ENCODE measurements around the gene LPCAT1.

LPCAT1 gene

DNA sequence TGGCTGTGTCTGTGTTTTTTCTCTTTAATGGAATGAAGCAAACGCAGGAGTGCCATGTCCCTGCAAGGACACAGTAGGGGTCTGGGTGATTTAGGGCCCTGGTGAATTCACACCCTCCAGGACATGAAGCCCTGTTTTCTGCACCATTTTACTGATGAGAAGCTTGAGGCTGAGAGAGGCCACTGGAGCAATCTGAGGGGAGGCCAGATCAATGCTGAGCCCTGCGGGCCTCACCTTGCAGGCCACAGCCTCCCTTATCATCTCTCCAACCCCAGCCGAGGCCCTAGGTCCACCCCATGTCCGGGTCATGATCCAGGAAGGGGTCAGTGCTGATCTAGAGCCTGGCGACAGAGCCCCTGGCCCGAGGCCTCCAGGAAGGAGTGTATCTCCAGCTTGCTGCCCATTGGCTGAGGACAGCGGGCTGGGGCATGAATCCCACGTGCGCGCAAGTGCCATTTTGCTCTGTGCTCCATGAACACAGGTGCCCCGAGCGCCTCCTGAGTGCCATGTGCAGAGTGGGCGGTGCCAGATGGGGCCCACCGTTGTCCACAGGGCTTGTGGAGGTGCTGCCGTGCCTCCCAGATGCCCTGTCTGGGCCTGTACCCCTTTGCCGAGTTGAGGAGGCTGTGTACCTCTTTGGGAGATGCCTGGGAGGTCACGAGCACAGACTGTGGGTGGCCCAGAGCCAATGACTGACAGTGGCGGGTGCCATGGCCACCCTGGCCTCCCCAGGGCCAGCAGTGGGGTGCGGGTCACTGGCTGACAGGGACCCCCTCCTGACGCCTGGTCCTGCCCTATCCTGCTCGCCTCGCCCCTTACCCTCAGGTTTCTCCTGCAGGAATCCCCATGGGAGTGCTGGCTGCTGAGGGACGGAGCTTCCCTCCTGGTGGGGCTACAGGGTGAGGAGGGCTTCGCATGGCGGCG lies 32.3 kb upstream of the LPCAT1 start:
- DNase-seq = no peak

DNA sequence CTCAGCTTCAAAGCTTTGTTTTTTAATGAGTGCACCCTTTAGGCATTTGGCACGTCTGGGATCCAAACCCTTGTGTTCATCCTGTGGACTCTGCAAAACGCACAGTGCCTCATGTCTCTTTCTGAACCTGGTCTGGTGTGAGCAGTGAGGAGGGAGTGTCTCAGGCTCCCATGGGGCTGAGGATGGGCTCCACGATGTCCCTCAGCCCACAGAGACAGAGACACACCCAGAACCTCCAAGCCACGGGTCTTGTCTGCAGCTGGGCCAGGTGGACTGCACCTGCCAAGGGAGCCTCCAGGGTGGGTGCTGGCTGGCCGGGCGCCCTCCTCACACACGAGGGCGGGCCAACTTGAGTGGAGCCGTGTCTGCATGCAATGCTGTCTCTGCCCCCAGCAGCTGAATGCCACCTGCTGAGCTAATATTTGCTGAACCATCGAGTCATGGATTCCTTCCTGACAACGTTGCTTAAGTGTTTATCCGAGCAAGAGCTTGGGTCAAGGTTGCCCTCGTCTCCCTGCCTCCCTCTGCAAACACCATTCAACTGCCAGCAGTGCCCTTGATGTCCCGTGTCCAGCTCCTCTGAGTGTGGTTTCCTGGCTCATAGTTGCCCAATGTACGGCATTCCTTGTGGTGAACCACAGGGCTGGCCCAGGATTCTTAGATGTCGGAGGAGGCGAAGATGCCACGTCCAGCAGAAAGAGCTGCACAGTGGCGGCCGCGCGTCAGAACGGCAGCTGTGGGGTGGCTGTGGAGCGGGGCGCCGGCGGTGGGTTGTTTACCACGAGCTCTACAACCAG lies 31.4 kb upstream of the LPCAT1 start:
- DNase-seq = no peak

DNA sequence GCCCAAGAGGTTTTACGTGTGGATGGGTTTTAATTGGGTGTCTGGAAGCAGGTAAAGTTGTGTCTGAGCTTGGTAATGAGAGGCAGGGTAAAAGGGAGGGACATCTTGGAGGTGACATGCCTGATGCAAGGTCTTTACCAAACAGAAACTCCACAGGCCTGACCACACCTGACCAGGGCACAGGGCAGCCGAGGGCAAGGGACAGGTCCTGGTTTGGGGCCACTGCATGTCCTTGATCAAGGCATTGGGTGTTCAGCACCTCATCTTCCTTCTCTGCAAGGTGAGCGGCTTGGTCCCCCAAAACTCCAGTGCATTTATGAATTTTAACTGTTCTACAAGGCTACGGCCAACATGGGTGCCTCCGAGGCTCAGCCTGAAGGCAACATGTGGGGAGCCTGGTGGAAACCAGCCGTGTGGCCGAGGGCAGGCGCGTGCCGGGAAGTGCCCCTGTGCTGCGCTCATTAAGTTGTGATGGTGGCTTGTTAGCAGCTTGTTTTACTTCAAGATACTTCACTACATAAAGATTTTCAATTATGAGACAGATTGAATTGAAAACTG lies 30.7 kb upstream of the LPCAT1 start:
- DNase-seq = no peak

DNA sequence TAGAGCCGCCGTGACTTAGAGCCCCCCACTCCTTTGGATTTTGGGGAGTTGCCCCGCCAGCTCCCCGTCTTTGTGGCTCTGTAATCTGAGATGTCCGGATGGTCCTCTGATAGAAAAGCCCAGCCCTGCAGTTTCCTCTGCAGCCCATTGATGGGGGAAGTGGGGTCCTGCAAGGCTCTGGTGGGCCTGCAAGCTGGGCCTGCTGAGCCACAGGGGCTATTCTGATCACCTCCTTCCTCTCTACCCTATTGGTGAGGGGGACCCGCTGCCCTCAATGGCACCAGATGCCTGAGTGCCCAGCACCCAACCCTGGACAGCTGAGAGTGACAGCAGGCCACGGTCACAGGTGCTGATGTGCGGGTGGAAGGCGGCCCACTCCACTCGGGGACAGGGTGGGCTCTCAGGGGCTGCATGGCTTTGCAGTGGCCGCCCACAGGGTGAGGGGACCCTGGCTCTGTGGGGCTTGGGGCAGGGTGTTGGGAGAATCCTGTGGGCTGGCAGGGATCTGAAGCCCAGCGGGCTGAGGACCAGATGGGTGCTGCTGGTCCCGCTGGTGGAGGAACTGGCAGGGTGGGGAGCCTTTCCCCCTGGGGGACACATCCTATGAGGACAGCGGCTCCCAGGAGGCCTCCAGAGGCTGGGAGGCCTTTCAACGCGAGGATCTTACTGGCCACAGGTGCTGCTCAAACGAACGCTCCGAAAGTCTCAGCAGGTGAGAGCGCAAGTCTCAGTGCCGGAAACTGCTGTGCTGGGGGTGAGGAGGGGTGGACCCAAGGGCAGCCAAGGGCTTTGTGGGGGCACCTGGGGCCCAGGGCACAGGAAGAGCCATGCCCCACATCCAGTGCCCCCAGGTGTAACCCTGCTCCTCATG lies 30.0 kb upstream of the LPCAT1 start:
- no peak for DNase-seq

DNA sequence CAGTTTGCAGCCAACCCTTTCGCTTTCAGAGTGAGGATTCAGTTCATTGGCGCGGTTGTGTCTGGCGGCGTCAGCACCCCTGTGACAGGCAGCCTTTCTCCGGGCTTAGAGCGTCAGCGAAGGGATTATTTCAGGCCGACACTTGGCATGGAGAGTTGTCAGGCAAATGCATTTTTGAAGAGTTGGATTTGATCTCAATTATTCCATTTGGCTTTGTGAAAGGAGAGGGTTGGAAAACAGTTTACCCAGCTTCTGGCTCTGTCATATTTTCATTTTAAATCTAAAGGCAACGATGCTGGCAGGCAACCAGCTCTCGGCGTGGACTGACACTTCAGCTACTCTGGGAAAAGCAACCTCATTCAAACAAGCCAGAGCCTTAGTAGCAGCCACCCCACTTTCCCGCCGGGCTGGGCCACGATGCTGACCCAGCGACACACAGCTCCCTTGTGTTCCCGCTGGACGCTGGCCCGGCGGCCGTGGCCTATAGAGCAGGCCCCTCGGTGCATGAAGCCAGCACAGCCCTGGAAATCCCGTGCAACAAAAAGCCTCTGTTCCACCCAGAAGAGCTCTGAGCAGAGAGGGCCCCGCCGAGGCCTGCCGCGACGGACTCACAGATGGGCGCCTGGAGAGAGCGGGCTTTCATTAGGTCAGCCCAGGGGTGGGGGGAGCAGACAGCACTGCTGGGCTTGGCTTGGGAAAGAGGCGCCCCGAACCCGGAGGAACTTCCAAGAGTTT lies 28.9 kb upstream of the LPCAT1 start:
- DNase-seq = no peak

DNA sequence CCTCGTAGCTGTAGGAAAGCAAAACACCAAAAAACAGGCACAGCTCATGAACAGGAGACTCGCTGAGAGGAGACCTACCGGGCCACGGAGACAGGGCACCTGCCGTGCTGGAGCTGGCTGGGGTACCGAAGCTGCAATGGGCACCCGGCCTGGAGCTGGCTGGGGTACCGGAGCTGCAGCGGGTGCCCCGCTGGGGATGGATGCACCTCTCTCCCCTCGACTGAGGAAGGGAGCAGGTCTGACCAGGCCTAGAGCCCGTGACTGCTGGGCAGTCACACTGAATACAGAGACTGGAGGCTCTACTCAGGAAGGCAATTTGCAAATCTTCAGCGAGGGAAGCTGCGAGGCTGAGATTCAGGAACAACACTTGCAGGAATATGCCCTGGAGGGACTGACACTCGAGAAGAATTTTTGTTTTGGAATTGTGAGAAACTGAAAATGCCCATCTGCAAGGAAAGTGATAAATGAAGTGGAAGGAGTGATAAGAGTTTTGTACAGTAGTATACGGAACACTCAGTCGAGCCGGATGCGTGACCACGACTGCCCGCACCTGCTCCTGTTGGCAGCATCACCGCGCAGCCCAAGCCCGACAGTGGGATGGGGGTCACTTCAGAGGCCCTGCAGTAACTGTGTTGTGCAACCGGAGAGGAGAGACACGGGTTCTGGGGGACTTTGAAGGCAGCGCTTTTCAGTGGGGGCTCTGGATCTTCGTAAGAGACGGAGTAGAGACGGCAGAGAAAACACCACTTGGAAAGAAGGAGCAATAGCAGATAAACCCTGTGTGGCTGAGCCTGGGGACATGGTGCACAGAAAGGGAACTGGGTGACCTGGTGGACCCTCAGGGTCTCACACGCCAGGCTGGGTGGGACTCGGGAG lies 27.9 kb upstream of the LPCAT1 start:
- DNase-seq = no peak

DNA sequence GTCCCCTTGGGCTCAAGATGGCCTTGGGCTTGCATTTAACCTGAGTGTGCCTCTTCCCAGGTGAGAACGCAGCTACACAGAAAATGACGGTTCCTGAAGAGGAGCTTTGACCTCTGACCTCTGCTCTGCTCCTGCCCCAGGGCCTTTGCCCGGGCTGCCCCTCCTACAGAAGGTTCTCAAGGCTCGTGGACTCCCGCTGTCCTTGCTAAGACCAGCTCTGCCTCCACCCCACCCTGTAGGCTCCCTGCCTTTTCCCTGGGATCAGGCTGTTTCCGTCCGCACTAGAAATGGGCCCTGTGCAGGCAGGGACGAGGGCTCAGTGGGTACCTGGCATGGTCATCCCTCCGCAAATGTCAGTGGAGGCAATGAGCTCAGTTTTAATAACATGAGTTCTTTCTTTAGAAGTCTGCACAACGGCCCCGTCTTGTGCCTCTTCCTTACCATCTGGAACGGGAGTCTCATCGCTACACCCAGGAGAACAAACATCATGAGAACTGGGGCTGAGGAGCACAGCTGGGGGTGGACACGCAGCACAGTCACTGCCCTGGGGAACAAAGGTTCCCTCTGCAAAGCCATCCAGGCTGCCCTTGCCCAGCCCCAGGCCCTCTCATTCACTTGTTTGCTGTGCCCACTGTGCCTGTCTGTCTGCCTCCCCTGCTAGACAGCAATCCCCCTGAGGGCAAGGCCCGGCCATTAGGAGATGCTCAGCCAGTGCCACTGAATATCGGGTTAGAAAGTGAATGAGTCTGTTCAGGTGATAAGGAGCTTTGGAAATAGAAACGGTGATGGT lies 26.7 kb upstream of the LPCAT1 start:
- no peak for DNase-seq

DNA sequence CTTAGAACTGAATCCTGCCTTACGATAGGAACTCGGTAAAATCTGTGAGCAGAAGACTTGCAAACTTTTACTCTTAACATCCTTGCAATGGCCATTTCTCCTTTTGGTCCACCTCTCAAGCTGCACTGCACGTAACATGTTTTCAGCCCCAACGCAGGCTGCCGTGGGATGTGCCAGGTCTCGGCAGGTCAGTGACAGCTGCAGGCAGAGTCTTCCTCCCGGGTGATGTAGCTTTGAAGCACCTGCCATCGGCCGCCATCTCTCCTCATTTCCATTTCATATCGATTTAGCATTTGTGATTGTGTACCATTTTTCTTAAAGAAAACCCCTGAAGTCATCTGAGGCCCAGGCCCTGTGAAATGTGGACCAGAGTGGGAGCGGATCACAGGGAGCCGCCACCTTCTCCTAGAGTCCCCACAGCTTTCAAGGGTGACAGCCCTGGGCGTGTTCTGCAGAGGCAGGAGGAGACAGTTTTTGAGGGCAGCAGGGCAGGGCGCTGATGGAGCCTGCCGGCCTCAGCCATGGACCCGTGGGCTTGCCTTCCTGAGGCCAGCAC lies 25.8 kb upstream of the LPCAT1 start:
- DNase-seq = no peak

DNA sequence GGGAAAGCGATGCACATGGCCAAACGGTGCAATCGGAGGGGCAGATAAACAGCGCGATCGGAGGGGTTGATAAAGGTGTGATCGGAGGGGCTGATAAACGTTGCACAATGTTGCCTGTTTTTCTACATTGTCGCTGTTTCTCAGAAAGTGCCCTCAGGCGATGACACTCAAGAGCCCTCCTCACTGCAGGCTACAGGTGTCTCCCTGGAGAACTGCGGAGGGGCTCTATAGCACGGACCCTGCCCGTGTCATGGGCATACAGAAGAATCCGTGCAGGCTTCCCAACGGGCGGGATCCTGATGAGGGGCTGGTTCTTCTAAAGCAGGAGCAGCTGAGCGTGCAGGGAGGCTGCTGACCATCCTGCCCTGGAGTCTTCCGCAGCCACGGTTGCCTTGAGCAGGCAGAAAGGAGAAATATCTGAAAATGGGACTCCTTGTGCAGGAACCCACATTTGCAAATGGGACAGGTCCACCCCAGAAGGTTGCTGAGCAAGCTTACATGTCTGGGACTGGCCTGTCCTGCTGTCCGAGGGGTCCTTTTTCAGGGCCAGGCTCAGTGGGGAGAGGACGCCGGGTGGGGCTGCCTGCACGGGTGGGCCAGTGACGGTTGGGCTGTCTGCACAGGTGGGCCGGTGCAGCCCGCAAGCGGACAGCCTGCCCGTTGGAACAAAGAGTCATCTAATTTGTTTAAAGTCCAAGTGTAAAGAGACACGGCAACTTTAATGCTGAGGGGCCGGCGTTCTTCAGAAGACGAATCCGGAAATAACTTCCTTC lies 25.1 kb upstream of the LPCAT1 start:
- DNase-seq = no peak

DNA sequence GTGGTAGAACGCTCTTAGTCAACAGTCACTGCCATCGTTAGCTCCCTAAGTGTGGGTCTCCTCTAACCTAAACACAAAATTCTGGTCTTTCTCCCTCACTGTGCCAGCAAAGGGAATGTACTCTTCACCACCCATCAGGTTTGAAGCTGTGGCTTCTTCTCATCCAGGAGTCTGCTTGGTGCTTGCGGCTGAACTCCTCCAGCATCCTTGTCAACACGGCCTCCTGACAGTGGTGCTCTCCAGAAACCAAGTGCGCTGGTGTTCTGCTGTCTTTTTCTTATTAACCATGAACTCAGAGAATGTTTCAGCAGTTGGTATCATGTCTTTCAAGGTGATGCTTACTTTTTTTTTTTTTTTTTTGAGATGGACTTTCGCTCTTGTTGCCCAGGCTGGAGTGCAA lies 23.9 kb upstream of the LPCAT1 start:
- DNase-seq = no peak

DNA sequence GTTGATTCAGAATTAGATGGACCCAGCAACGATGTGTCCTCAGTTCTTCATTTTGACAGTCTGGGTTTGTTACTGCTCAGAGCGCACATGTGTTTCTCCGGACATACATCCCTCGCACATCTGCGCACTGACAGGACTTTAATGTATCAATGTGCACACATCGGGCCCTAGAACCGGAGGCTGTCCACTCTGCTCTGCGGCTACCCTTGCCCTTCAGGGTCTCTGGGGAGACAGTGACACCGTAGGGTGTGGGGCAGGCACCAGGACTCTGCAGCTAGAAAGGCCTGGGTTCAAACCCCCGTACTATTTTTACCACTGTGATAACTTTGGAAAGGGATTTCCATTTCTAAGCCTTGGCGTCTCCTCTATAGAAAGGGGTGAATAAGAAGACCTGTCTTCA lies 23.5 kb upstream of the LPCAT1 start:
- no peak for DNase-seq

DNA sequence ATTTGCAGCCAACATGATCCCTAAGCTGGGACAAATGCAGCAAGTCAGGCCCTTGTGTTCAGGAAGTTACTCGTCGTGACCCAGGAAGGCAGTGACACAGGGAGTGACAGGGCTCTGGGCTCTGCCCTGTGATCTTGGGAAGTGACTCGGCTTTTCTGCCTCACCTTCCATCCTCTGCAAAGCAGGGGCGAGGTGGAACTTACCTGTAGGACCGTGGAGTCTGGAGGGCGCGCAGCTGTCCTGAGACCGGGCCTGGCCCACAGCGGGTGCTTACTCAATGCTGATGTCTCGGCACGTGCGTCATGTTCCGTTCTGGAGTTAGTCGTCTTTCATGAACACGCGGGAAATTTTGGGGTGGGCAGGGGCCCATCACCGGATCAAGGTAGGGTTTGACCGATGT lies 22.8 kb upstream of the LPCAT1 start:
- no peak for DNase-seq

DNA sequence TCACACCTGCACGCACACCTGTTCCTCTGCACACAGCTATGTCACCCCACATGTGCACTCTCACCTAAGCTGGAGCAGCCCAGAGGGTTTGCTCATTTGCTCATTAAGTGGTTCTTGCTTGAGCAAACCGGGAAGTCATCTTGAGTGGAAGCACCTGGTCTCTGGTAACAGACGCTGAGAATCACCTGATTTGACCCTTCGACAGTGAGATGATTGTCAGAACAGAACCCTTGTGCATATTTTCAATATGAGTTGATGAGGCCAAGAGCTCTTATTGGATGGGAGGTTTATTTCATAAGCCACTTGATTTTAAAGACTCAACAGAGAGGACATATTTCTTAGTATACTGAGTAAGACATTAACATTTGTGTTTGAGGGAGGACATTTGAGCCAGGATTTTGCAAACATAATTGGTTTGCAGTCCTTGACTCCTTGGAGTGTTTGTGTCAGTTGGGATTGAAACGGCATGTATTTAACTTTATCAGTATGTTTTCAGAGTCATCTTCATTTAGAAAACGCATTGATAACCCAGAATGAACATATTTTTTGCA lies 22.1 kb upstream of the LPCAT1 start:
- no peak for DNase-seq

DNA sequence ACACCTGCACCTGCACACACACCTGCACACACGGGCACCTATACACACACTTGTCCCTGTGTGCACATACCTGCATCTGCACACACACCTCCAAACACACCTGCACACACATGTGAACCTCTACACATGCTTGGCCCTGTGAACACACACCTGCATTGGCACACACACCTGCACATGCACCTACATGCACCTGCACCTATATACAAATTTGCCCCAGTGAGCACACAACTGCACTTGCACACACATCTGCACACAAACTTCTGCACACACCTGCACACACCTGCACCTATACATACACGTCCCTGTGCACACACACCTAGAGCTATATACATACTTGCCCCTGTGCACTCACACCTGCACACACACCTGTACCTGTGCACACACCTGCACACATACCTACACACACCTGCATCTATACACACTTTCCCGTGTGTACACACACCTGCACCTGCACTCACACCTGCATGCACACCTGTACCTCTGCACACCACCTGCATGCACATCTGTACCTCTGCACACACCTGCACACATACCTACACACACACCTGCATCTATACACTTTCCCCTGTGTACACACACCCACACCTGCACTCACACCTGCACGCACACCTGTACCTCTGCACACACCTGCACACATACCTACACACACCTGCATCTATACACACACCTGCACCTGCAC lies 21.5 kb upstream of the LPCAT1 start:
- DNase-seq = no peak

DNA sequence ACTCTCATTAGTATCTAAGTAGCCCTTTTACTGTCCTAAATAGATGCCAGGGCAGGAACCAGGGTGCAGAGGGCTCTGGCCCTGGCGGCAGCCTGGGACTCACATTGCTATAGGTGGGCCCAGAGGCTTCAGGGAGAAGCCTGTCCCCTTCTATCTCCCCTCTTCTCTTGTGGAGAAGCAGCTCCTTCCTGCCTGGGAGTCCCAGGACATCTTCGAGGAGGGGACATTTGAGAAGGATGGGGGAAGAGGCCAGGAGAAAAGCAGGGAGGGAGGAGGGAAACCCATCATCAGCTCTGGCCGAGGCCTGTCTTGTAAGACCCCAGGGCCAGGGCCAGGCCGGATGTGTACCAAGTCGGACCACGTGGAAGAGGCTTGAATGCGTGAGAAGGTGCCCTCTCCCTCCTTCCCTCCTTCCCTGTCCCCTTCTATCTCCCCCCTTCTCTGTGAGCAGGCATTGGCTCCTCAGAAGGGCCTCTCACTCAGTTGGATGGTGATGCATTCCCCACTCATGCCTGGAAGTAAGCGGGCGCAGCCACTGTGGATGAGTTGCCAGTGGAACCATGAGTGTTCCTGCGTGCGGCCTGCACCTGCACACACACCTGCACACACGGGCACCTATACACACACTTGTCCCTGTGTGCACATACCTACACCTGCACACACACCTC lies 20.7 kb upstream of the LPCAT1 start:
- DNase-seq = no peak

DNA sequence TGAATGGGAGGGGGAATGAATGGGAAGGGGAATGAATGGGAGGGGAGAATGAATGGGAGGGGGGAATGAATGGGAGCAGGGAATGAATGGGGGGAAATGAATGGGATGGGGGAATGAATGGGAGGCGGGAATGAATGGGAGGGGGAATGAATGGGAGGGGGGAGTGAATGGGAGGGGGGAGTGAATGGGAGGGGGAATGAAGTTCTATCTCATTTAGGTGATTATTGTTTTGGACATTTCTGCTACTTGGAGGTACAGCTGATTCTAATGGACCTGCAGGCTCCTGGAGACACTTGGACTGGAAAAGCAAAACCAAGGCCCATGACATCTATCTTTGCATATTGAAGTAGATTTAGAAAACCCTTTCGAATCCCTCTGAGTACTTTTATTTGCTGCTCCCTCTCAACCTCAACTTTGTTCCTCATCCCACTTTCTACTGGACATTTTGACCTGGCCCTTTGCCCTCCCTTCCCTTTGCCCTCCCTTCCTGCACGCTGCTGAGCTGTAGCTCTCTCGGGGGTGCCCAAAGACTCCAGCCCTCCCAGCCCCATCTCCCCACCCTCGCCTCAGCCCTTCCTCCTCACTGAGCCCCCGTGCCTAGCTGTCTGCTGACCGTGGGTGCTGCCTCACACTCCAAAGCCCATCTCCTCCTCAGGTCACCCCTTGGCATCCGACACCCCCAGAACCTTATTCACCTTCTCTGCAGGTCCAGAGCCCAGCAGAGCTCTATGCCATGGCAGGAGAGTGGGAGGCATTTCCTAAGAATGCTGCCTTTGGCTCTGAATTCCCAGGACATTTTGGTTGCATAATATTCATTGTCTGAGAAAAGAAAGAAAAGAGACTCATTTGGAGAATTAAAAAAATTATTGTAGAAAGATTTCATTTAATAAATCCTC lies 19.9 kb upstream of the LPCAT1 start:
- no peak for DNase-seq

Data from right kidney (tissue), 1 donor.